Breast epithelium (tissue), 4 donors: ENCODE results near the gene MAST4. TPM values are rescaled to one million over a fixed set of nuclear protein-coding genes. Genes with fewer than 3 reads are reported as not detected.
"Not testable (repeated sequence)": the region's sequence is repeated elsewhere in the genome, so short reads cannot be mapped to it uniquely, and the experiment has no call there.

Experiments used
- DNase-seq, 2 donors: peaks; one replicate each; pipeline ENCODE4 v3.0.0-alpha.2; 2019; ENCODE audit warnings: low spot score in 2 of 2
- H3K27ac ChIP-seq, 2 donors: fragments of 200-600 bp; sonication (generic) in 1 of 2; one replicate each; pipeline ENCODE4 v1.5.1; 2016 to 2019; ENCODE audit warnings: mild to moderate bottlenecking in 1 of 2
- H3K27me3 ChIP-seq, 2 donors: fragments of 200-600 bp; sonication (generic) in 1 of 2; one replicate each; pipeline versions ENCODE4 v1.5.1 to v1.6.0; 2017 to 2019; ENCODE audit warnings: control low read depth in 1 of 2, mild to moderate bottlenecking in 1 of 2
- H3K36me3 ChIP-seq: fragments of 200-600 bp; one replicate; pipeline ENCODE4 v1.5.1; 2019
- H3K4me1 ChIP-seq, 2 donors: fragments of 200-600 bp; sonication (generic); one replicate each; pipeline ENCODE4 v1.5.1; 2016 to 2019; ENCODE audit warnings: control low read depth in 1 of 2
- H3K4me3 ChIP-seq, 3 donors: fragments of 200-600 bp; sonication (generic); 1 replicate in 2 of 3; 2 replicates in 1 of 3; pipeline ENCODE4 v1.5.1; 2016 to 2019; ENCODE audit warnings: mild to moderate bottlenecking in 3 of 3, moderate library complexity in 2 of 3
- H3K9me3 ChIP-seq, 2 donors: fragments of 200-600 bp; sonication (generic) in 1 of 2; one replicate each; pipeline ENCODE4 v1.5.1; 2016 to 2019; ENCODE audit warnings: control low read depth in 1 of 2
- POLR2A ChIP-seq: fragments of 450-650 bp; IDR thresholded peaks from one replicate; pipeline ENCODE4 v1.6.1; 2016; ENCODE audit warnings: antibody characterized with exemption, mild to moderate bottlenecking, moderate library complexity
- POLR2AphosphoS5 ChIP-seq, 3 donors: sonication (generic); formaldehyde crosslinking; IDR thresholded peaks; one replicate each; pipeline ENCODE4 v1.6.1; 2017; ENCODE audit warnings: antibody characterized with exemption in 3 of 3
- intact Hi-C: fragments of 100-400 bp; cut with DNase I; formaldehyde crosslinking; loops from one replicate; pipeline ENCODE4 v1.15.1; 2023; ENCODE audit warnings: low total_unique reads
- total RNA-seq, 3 donors: library from RNA; depleted of rRNA; stranded (reverse); fragments of >200 nt; gene quantifications; one replicate each; pipeline ENCODE4 v1.1.0, GENCODE V29; 2016
- TF ChIP-seq, protein P1 (sequence below), 3 donors: fragments of 450-650 bp; IDR thresholded peaks; one replicate each; pipeline ENCODE4 v1.5.1; 2016 to 2017; ENCODE audit warnings: antibody characterized with exemption in 3 of 3, mild to moderate bottlenecking in 3 of 3, moderate library complexity in 3 of 3

The MAST4 gene
- total RNA-seq, 3 donors from 2014 or later, result 28.0 to 61.5 (median 50.1) TPM

GRCh38 chr5:67170767-67171166 is 574.6 kb downstream of the MAST4 start:
- H3K9me3 ChIP-seq, result no peaks in the 10 kb centered on the region
- H3K27ac ChIP-seq, result no peak overlapping the region
- no peak overlapping the region for H3K4me3 ChIP-seq
- H3K4me1 ChIP-seq, result peaks cover 0 to 3% of the 10 kb centered on the region in 2 donors
- H3K36me3 ChIP-seq, result no peaks in the 10 kb centered on the region
- TF ChIP-seq POLR2A (no peak), POLR2AphosphoS5 (IDR thresholded peaks at IDR 0.05) (no peak)
- TF ChIP-seq, protein P1, sequence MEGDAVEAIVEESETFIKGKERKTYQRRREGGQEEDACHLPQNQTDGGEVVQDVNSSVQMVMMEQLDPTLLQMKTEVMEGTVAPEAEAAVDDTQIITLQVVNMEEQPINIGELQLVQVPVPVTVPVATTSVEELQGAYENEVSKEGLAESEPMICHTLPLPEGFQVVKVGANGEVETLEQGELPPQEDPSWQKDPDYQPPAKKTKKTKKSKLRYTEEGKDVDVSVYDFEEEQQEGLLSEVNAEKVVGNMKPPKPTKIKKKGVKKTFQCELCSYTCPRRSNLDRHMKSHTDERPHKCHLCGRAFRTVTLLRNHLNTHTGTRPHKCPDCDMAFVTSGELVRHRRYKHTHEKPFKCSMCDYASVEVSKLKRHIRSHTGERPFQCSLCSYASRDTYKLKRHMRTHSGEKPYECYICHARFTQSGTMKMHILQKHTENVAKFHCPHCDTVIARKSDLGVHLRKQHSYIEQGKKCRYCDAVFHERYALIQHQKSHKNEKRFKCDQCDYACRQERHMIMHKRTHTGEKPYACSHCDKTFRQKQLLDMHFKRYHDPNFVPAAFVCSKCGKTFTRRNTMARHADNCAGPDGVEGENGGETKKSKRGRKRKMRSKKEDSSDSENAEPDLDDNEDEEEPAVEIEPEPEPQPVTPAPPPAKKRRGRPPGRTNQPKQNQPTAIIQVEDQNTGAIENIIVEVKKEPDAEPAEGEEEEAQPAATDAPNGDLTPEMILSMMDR (IDR thresholded peaks at IDR 0.05), result no peak
- H3K27me3 ChIP-seq, result no peaks in the 10 kb centered on the region
- DNase-seq, result no peak
- intact Hi-C loops, result no loop called here

GRCh38 chr5:67173351-67173750 is 577.2 kb downstream of the MAST4 start:
- H3K27ac ChIP-seq, DNase-seq, H3K9me3 ChIP-seq, H3K4me3 ChIP-seq, H3K4me1 ChIP-seq, intact Hi-C loops, H3K36me3 ChIP-seq, H3K27me3 ChIP-seq: not testable (repeated sequence)

DNA sequence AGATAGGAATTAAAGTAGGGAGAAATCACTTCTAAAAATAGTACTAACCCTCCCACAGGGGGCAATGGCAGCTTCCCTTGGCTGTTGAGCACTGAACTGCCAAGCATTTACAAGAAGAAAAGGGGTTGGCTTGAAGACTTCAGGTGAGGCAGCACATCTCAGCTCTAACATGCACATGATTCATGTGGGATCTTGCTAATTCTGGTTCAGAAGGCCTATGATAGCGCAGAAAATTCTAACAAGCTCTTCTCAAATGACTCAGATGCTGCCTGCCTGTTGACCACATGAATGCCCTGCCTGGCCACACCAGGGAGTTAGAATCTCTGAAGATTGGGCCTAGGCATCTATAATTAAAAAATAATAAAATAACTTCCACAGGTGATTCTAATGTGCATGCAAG is 577.8 kb downstream of the MAST4 start:
- no peaks in the 10 kb centered on the region for H3K4me1 ChIP-seq
- H3K4me3 ChIP-seq, result no peak overlapping the region
- no peak overlapping the region for H3K27ac ChIP-seq
- H3K36me3 ChIP-seq, result no peaks in the 10 kb centered on the region
- no peak for TF ChIP-seq POLR2A
- TF ChIP-seq POLR2AphosphoS5 (IDR thresholded peaks at IDR 0.05), result no peak
- TF ChIP-seq, protein P1 (IDR thresholded peaks at IDR 0.05), result no peak
- DNase-seq, result no peak
- H3K9me3 ChIP-seq, result no peaks in the 10 kb centered on the region
- no peaks in the 10 kb centered on the region for H3K27me3 ChIP-seq
- intact Hi-C loops, result no loop called here

- peaks cover 0 to 2% of the 10 kb centered on the region in 2 donors for H3K4me1 ChIP-seq
- no peaks in the 10 kb centered on the region for H3K9me3 ChIP-seq
- H3K27me3 ChIP-seq, result no peaks in the 10 kb centered on the region
- no peak overlapping the region for H3K4me3 ChIP-seq
- no peak overlapping the region for H3K27ac ChIP-seq
- H3K36me3 ChIP-seq, result no peaks in the 10 kb centered on the region
- no peak for DNase-seq
- intact Hi-C loops, result no loop called here
- TF ChIP-seq, protein P1 (IDR thresholded peaks at IDR 0.05), result no peak
- TF ChIP-seq POLR2AphosphoS5 (IDR thresholded peaks at IDR 0.05), result no peak
- TF ChIP-seq POLR2A, result no peak
These were observed 580.7 kb downstream of the MAST4 start for GRCh38 chr5:67176936-67177335.

DNA sequence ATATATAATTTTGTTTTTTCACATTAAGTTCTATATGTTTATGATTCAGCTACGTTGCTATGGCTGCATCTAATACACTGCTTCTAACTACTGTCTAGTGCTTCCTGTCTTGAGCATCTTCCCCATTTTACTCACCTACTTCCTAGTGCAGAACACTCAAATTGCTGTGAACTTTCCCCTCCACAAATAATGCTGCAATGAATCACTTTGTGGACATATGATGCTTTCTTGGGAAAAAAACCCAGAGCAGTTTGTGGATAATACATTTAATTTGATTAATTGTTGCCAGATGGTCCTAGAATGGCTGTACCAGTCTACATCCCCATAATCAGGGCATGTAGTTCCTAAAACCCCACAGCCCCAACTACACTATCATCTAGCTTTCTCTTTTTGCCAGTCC is 581.9 kb downstream of the MAST4 start:
- Histone ChIP-seq H3K4me1 (peaks cover 0 to 6% of the 10 kb centered on the region in 2 donors), H3K27ac (no peak overlapping the region), H3K27me3 (no peaks in the 10 kb centered on the region), H3K9me3 (no peaks in the 10 kb centered on the region), H3K4me3 (no peak overlapping the region), H3K36me3 (no peaks in the 10 kb centered on the region)
- no peak for TF ChIP-seq POLR2AphosphoS5 (IDR thresholded peaks at IDR 0.05)
- TF ChIP-seq, protein P1 (IDR thresholded peaks at IDR 0.05), result no peak
- no peak for TF ChIP-seq POLR2A
- no peak for DNase-seq
- intact Hi-C loops, result no loop called here

DNA sequence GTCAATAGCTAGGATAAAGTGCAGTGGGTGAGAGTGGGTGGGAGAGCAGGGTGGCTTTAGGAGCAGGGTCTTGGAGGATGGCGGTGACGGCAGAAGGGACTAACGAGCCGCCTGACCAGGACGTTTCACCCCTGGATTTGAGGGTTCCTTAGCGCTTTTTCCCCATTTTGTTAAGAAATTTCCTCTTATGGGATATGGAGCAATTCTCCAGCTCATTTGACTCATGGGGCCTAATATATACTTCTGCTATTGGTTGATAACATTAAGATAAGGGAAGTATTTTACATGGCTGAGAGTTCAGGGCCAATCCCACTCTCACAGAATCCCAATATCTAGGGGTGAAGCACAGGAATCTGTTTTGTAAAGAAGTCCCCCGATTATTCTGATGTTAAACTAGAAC is 582.8 kb downstream of the MAST4 start:
- no peaks in the 10 kb centered on the region for H3K9me3 ChIP-seq
- H3K36me3 ChIP-seq, result no peaks in the 10 kb centered on the region
- H3K4me3 ChIP-seq, result no peak overlapping the region
- no peak overlapping the region for H3K27ac ChIP-seq
- no peak for DNase-seq
- TF ChIP-seq, protein P1 (IDR thresholded peaks at IDR 0.05), result no peak
- TF ChIP-seq POLR2AphosphoS5 (IDR thresholded peaks at IDR 0.05) (no peak), POLR2A (no peak)
- intact Hi-C loops, result no loop called here
- no peaks in the 10 kb centered on the region for H3K27me3 ChIP-seq
- peaks cover 0 to 6% of the 10 kb centered on the region in 2 donors for H3K4me1 ChIP-seq
